ENCODE measurements around the gene RASSF7. TPM values are rescaled to one million over a fixed set of nuclear protein-coding genes. Genes with fewer than 3 reads are reported as not detected.

The RASSF7 gene
- total and polyA plus RNA-seq, 11 donors, result 1.1 to 15.5 (median 5.7) TPM

- Histone ChIP-seq H3K9me3 (no peaks in the 10 kb centered on the region), H3K27ac (no peak overlapping the region), H3K4me1 (peaks cover 0 to 16% (median 11%) of the 10 kb centered on the region in 12 donors), H3K27me3 (peaks cover 12 to 49% (median 29%) of the 10 kb centered on the region in 9 donors), H3K4me3 (no peak overlapping the region), H3K36me3 (no peaks in the 10 kb centered on the region)
- WGBS, 4 donors, result 60 to 92% (median 88%) methylated on average over 1 to 5 of the region's 5 CpGs
- ATAC-seq (no peak), DNase-seq (no peak)
- TF ChIP-seq POLR2A (IDR thresholded peaks at IDR 0.05) (no peak), CTCF (IDR thresholded peaks at IDR 0.05) (no peak)
- intact Hi-C loops (cut with DNase I), result loop anchor here in 1 of 10 donors (5.0 kb wide), 1 partner anchor 177 kb away; no protein-coding TSS in a partner anchor
Observed at GRCh38 chr11:550746-551085, 10.1 kb upstream of the RASSF7 start.

GRCh38 chr11:551131-551530 is 9.6 kb upstream of the RASSF7 start:
- Histone ChIP-seq H3K27me3 (peaks cover 16 to 53% (median 32%) of the 10 kb centered on the region in 9 donors), H3K4me1 (peaks cover 0 to 21% (median 13%) of the 10 kb centered on the region in 12 donors), H3K9me3 (no peaks in the 10 kb centered on the region), H3K4me3 (no peak overlapping the region), H3K27ac (no peak overlapping the region), H3K36me3 (no peaks in the 10 kb centered on the region)
- no peak for DNase-seq
- no peak for ATAC-seq
- intact Hi-C loops (cut with DNase I), result loop anchor here in 1 of 10 donors (5.0 kb wide), 1 partner anchor 176 kb away; no protein-coding TSS in a partner anchor
- TF ChIP-seq POLR2A (IDR thresholded peaks at IDR 0.05), result no peak
- no peak for TF ChIP-seq CTCF (IDR thresholded peaks at IDR 0.05)
- WGBS, 4 donors, result 83 to 87% (median 85%) methylated on average over 8 to 16 of the region's 16 CpGs

GRCh38 chr11:551596-551995 is 9.2 kb upstream of the RASSF7 start:
- DNase-seq (no peak), ATAC-seq (no peak)
- TF ChIP-seq CTCF (IDR thresholded peaks at IDR 0.05), result no peak
- TF ChIP-seq POLR2A (IDR thresholded peaks at IDR 0.05), result no peak
- no peak overlapping the region for H3K27ac ChIP-seq
- no peak overlapping the region for H3K4me3 ChIP-seq
- peaks cover 21 to 58% (median 37%) of the 10 kb centered on the region in 9 donors for H3K27me3 ChIP-seq
- H3K9me3 ChIP-seq, result no peaks in the 10 kb centered on the region
- WGBS, 4 donors, result 78 to 100% (median 83%) methylated on average over 2 to 12 of the region's 12 CpGs
- H3K4me1 ChIP-seq, result peaks cover 0 to 22% (median 13%) of the 10 kb centered on the region in 12 donors
- intact Hi-C loops (cut with DNase I), result loop anchor here in 1 of 10 donors (5.0 kb wide), 1 partner anchor 176 kb away; no protein-coding TSS in a partner anchor
- H3K36me3 ChIP-seq, result no peaks in the 10 kb centered on the region

- no peak for ATAC-seq
- intact Hi-C loops (cut with DNase I), result loop anchor here in 1 of 10 donors (5.0 kb wide), 1 partner anchor 174 kb away; no protein-coding TSS in a partner anchor
- Histone ChIP-seq H3K27me3 (peaks cover 27 to 74% (median 48%) of the 10 kb centered on the region in 9 donors), H3K9me3 (no peaks in the 10 kb centered on the region), H3K4me3 (no peak overlapping the region), H3K27ac (no peak overlapping the region), H3K36me3 (no peaks in the 10 kb centered on the region), H3K4me1 (peaks cover 0 to 22% (median 13%) of the 10 kb centered on the region in 12 donors)
- DNase-seq, result no peak
- TF ChIP-seq POLR2A (IDR thresholded peaks at IDR 0.05) (no peak), CTCF (IDR thresholded peaks at IDR 0.05) (no peak)
- WGBS, 4 donors, result 78 to 88% (median 86%) methylated on average over 20 to 27 of the region's 27 CpGs
Observed at GRCh38 chr11:553083-553987, 7.4 kb upstream of the RASSF7 start.
